ENCODE results near the gene ARPP19. TPM values are rescaled to one million over a fixed set of nuclear protein-coding genes. Genes with fewer than 3 reads are reported as not detected.

The ARPP19 gene
- total and polyA plus RNA-seq, 2 experiments from 2014 or later = 78.3 to 192 TPM

DNA sequence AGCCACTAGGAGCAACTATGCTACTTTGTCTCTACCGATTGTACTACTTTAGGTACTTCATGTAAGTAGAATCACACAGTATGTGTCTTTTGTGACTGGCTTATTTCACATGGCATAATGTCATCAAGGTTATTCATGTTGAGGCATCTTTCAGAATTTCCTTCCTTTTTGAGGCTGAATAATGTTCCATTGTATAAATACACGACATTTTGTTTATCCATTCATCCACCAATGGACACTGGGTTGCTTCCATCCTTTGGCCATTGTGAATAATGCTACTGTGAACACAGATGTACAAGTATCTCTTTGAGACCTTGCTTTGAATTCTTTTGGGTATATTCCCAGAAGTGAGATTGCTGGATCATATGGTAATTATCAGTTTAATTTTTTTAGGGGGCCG is 69.3 kb downstream of the ARPP19 start:
- no peaks in the 10 kb centered on the region for H4K20me1 ChIP-seq (replicated peaks; ENCODE audit: insufficient read depth)
- no peak overlapping the region for H3K4me3 ChIP-seq
- no peaks in the 10 kb centered on the region for H3K4me1 Mint-ChIP-seq
- peaks cover 8% of the 10 kb centered on the region for H3K79me2 ChIP-seq (replicated peaks; ENCODE audit: insufficient read depth)
- no peaks in the 10 kb centered on the region for H3K9me3 Mint-ChIP-seq
- no peaks in the 10 kb centered on the region for H3K36me3 Mint-ChIP-seq (ENCODE audit: low read depth)
- DNase-seq (ENCODE audit: low spot score) = no peak
- H3K4me1 ChIP-seq (ENCODE audit: insufficient read depth) = no peaks in the 10 kb centered on the region
- H3K36me3 ChIP-seq (ENCODE audit: insufficient read depth) = no peaks in the 10 kb centered on the region
- H3K27ac ChIP-seq (ENCODE audit: low read depth) = no peak overlapping the region
- no peaks in the 10 kb centered on the region for H3K27me3 ChIP-seq (ENCODE audit: insufficient read depth)
- H3K9me2 ChIP-seq (ENCODE audit: insufficient read depth) = no peaks in the 10 kb centered on the region
- no peak overlapping the region for H3K27ac Mint-ChIP-seq
- no peak overlapping the region for H2AFZ ChIP-seq
- no peaks in the 10 kb centered on the region for H3F3A ChIP-seq (replicated peaks; ENCODE audit: low read depth)
- H3K4me2 ChIP-seq = no peak overlapping the region
- H3K27me3 Mint-ChIP-seq (ENCODE audit: insufficient read depth, low read depth, poor library complexity) = peaks cover 2% of the 10 kb centered on the region
- TF ChIP-seq, protein P1, sequence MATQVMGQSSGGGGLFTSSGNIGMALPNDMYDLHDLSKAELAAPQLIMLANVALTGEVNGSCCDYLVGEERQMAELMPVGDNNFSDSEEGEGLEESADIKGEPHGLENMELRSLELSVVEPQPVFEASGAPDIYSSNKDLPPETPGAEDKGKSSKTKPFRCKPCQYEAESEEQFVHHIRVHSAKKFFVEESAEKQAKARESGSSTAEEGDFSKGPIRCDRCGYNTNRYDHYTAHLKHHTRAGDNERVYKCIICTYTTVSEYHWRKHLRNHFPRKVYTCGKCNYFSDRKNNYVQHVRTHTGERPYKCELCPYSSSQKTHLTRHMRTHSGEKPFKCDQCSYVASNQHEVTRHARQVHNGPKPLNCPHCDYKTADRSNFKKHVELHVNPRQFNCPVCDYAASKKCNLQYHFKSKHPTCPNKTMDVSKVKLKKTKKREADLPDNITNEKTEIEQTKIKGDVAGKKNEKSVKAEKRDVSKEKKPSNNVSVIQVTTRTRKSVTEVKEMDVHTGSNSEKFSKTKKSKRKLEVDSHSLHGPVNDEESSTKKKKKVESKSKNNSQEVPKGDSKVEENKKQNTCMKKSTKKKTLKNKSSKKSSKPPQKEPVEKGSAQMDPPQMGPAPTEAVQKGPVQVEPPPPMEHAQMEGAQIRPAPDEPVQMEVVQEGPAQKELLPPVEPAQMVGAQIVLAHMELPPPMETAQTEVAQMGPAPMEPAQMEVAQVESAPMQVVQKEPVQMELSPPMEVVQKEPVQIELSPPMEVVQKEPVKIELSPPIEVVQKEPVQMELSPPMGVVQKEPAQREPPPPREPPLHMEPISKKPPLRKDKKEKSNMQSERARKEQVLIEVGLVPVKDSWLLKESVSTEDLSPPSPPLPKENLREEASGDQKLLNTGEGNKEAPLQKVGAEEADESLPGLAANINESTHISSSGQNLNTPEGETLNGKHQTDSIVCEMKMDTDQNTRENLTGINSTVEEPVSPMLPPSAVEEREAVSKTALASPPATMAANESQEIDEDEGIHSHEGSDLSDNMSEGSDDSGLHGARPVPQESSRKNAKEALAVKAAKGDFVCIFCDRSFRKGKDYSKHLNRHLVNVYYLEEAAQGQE (IDR thresholded peaks at IDR 0.05; ENCODE audit: unreplicated experiment) = no peak
- TF ChIP-seq, protein P2, sequence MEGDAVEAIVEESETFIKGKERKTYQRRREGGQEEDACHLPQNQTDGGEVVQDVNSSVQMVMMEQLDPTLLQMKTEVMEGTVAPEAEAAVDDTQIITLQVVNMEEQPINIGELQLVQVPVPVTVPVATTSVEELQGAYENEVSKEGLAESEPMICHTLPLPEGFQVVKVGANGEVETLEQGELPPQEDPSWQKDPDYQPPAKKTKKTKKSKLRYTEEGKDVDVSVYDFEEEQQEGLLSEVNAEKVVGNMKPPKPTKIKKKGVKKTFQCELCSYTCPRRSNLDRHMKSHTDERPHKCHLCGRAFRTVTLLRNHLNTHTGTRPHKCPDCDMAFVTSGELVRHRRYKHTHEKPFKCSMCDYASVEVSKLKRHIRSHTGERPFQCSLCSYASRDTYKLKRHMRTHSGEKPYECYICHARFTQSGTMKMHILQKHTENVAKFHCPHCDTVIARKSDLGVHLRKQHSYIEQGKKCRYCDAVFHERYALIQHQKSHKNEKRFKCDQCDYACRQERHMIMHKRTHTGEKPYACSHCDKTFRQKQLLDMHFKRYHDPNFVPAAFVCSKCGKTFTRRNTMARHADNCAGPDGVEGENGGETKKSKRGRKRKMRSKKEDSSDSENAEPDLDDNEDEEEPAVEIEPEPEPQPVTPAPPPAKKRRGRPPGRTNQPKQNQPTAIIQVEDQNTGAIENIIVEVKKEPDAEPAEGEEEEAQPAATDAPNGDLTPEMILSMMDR (conservative IDR thresholded peaks at IDR 0.05; ENCODE audit: low read depth in 2 of 2) = no peak
- no peak for TF ChIP-seq POLR2AphosphoS5 (IDR thresholded peaks at IDR 0.05; ENCODE audit: low read depth)
- no peak for TF ChIP-seq ZNF331 (CRISPR knock-in tag; IDR thresholded peaks at IDR 0.05; ENCODE audit: low read depth)
- no peak overlapping the region for H3K4me3 Mint-ChIP-seq
- no peak for ATAC-seq

GRCh38 chr15:52498706-52499105 is 70.1 kb downstream of the ARPP19 start:
- no peak for TF ChIP-seq ZNF331 (CRISPR knock-in tag; IDR thresholded peaks at IDR 0.05; ENCODE audit: low read depth)
- no peak overlapping the region for H3K27ac ChIP-seq (ENCODE audit: low read depth)
- Mint-ChIP-seq H3K9me3 (no peaks in the 10 kb centered on the region), H3K4me3 (no peak overlapping the region), H3K36me3 (ENCODE audit: low read depth) (no peaks in the 10 kb centered on the region), H3K27ac (no peak overlapping the region), H3K4me1 (no peaks in the 10 kb centered on the region), H3K27me3 (ENCODE audit: insufficient read depth, low read depth, poor library complexity) (peaks cover 2% of the 10 kb centered on the region)
- no peaks in the 10 kb centered on the region for H3K9me2 ChIP-seq (ENCODE audit: insufficient read depth)
- DNase-seq (ENCODE audit: low spot score) (no peak), ATAC-seq (no peak)
- no peak overlapping the region for H3K4me2 ChIP-seq
- peaks cover 8% of the 10 kb centered on the region for H3K79me2 ChIP-seq (replicated peaks; ENCODE audit: insufficient read depth)
- H4K20me1 ChIP-seq (replicated peaks; ENCODE audit: insufficient read depth) = no peaks in the 10 kb centered on the region
- no peaks in the 10 kb centered on the region for H3K27me3 ChIP-seq (ENCODE audit: insufficient read depth)
- no peaks in the 10 kb centered on the region for H3F3A ChIP-seq (replicated peaks; ENCODE audit: low read depth)
- no peaks in the 10 kb centered on the region for H3K36me3 ChIP-seq (ENCODE audit: insufficient read depth)
- no peak overlapping the region for H2AFZ ChIP-seq
- no peaks in the 10 kb centered on the region for H3K4me1 ChIP-seq (ENCODE audit: insufficient read depth)
- no peak overlapping the region for H3K4me3 ChIP-seq

Other genes with a start within 250 kb of the ARPP19 start
- gene MYO5A, start 40.1 kb downstream of the ARPP19 start, total RNA-seq (2014; rRNA removed; shearing (Covaris generic)) = 30.2 and 31.8 TPM in 2 replicates
- gene MYO5A, start 40.1 kb downstream of the ARPP19 start, polyA plus RNA-seq (2016; fragmentation: Nextera tagmentation; extraction: Ambion mirVana) = 5.6 and 5.7 TPM in 2 replicates
- gene ATOSA, start 110.4 kb upstream of the ARPP19 start, total RNA-seq (2014; rRNA removed; shearing (Covaris generic)) = 12.4 and 14.0 TPM in 2 replicates
- 6.2 and 7.5 TPM in 2 replicates for gene ATOSA, start 110.4 kb upstream of the ARPP19 start, polyA plus RNA-seq (2016; fragmentation: Nextera tagmentation; extraction: Ambion mirVana)
- 4.2 and 9.4 TPM in 2 replicates for gene ONECUT1, start 221.3 kb upstream of the ARPP19 start, total RNA-seq (2014; rRNA removed; shearing (Covaris generic))
- gene ONECUT1, start 221.3 kb upstream of the ARPP19 start, polyA plus RNA-seq (2016; fragmentation: Nextera tagmentation; extraction: Ambion mirVana) = 3.9 and 4.3 TPM in 2 replicates

Data from GM23338 (cell line).